Fibroblast of pulmonary artery (primary cell): Measurements from ENCODE around the gene C4orf50.

Source experiments
- DNase-seq: peaks from one replicate; pipeline ENCODE4 v3.0.0-alpha.2; 2010; ENCODE audit warnings: low read depth
- H3K4me3 ChIP-seq: replicated peaks from 2 replicates; pipeline ENCODE4 v1.5.1; 2011; ENCODE audit warnings: low read depth, mild to moderate bottlenecking, control low read depth, low read length, moderate library complexity
- CTCF ChIP-seq: IDR thresholded peaks from 2 replicates; pipeline ENCODE4 v1.5.1; 2011; ENCODE audit warnings: mild to moderate bottlenecking, control low read depth, low read length, inconsistent platforms; ENCODE audit errors: missing control alignments

C4orf50 gene

DNA sequence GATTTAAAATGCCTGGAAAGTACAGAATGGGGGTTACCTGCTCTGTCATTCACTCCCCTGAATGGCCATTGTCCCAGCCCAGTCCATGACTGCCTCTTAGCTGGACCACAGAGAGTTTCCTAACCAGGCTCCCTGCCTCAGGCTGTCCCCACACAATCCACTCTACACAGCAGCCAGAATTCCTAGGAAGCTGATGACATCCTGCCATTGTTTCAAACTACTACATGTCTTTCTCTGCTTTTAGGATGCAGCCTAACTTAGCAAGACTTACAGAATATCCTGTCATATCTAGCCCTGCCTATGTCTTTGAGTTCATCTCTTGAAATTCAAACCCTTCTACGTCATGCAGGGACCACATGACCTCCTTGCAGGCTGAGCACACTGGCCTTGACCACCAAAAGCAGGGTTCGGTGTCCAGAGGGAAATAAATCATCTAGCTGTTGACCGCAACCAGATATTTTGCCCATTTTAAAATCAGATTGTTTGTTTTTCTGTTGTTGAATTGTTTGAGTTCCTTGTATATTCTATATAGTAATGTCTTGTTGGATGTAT is 109.3 kb downstream of the C4orf50 start:
- no peak overlapping the region for H3K4me3 ChIP-seq
- DNase-seq, result no peak
- no peak for TF ChIP-seq CTCF

- DNase-seq, result no peak
- TF ChIP-seq CTCF, result no peak
- H3K4me3 ChIP-seq, result no peak overlapping the region
These were observed 112.0 kb downstream of the C4orf50 start for GRCh38 chr4:5906191-5906590.

DNA sequence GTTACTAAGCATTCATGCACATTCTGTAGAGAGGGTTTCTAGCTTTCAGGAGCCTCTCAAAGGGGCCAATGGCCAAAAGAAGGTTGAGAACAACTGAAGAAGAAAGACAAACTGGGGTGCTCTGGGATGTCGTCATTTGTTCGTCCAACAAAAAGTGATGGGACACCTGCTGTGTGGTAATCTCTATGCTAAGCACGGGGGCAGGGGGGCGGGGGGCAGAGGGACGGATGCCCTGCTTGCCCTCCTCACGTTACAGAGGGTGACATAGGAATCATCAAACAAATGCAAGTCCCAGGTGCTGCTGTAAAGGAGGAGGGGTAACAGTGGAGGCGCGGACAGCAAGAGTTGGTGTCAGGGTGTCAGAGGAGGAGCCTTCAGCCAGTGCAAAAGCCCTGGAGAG is 112.5 kb downstream of the C4orf50 start:
- no peak overlapping the region for H3K4me3 ChIP-seq
- no peak for DNase-seq
- TF ChIP-seq CTCF, result no peak

- no peak for DNase-seq
- H3K4me3 ChIP-seq, result no peak overlapping the region
- TF ChIP-seq CTCF, result no peak
These were observed 117.4 kb downstream of the C4orf50 start for GRCh38 chr4:5900844-5901243.

DNA sequence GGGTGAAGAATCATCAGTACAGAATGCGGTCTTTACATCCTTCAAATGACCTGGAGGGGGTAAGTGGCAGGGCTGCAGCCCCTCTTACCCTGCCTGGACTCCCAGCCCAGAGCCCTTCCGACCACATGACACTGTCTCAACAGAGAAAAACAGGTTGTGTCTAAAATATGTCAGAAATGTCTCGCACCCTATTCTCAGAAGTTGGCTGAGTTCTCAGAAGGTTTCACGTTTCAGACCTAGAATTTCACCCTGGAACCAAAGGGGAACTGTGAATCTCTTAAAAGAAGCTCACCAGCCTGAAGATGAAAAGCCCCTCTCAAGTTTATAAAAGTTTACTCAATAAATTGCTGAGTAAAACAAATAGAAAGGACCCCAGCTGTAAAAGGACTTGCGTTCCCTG is 118.3 kb downstream of the C4orf50 start:
- TF ChIP-seq CTCF, result no peak
- DNase-seq, result no peak
- H3K4me3 ChIP-seq, result no peak overlapping the region

DNA sequence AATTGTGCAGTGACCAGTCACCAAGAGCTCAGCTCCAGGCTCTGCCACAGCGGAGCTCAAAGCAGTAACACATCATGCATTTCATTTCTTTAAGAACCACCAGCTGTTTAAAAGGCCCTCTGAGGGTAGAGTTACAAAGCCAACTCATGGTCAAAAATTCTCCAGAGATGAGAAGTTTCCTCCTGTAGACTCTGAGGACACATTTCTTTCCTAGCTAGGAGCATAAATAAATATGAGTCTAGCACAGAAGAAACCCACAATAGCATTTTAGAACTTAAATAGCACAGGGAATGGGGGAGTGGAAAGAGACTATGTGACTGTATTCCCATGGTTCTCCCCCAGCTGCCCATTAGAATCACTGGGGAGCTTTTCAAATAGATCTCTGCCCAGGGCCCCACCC is 118.8 kb downstream of the C4orf50 start:
- no peak for TF ChIP-seq CTCF
- H3K4me3 ChIP-seq, result no peak overlapping the region
- no peak for DNase-seq

GRCh38 chr4:5897674-5898073 is 120.6 kb downstream of the C4orf50 start:
- DNase-seq, result no peak
- TF ChIP-seq CTCF, result no peak

More at GRCh38 chr4:5897674-5898073, 120.6 kb downstream of the C4orf50 start:
- no peak overlapping the region for H3K4me3 ChIP-seq
